CD14-positive monocyte (primary cell): ENCODE data around the gene PRKCA. TPM values are rescaled to one million over a fixed set of nuclear protein-coding genes. Genes with fewer than 3 reads are reported as not detected.

Source experiments
- DNase-seq, 3 donors: peaks; one replicate each; pipeline ENCODE4 v3.0.0-alpha.2; 2011 to 2022
- H2AFZ ChIP-seq: 2 replicates; pipeline ENCODE4 v1.6.0; 2012; ENCODE audit warnings: mild to moderate bottlenecking, low read depth, low read length, inconsistent platforms; ENCODE audit not compliant: insufficient read depth, poor library complexity, severe bottlenecking
- H3K27ac ChIP-seq, 2 donors: 1 replicate in 1 of 2; 2 replicates in 1 of 2; pipeline ENCODE4 v1.5.1; 2012 to 2013; ENCODE audit warnings: low read length in 2 of 2, control low read depth in 1 of 2, inconsistent platforms in 1 of 2, low read depth in 1 of 2, mild to moderate bottlenecking in 1 of 2
- H3K27me3 ChIP-seq, 2 donors: one replicate each; pipeline versions ENCODE4 v1.6.0 to v1.6.1; 2011 to 2013; ENCODE audit warnings: low read length in 2 of 2; ENCODE audit not compliant: control insufficient read depth in 2 of 2, insufficient read depth in 2 of 2
- H3K36me3 ChIP-seq, 2 donors: replicated peaks in 1 of 2; 1 replicate in 1 of 2; 2 replicates in 1 of 2; pipeline versions ENCODE4 v1.5.1 to v1.6.1; 2012 to 2013; ENCODE audit warnings: low read length in 2 of 2, control low read depth in 1 of 2, inconsistent platforms in 1 of 2, mild to moderate bottlenecking in 1 of 2; ENCODE audit not compliant: insufficient read depth in 2 of 2, control insufficient read depth in 1 of 2
- H3K4me1 ChIP-seq, 2 donors: 1 replicate in 1 of 2; 2 replicates in 1 of 2; pipeline versions ENCODE4 v1.5.1 to v1.6.1; 2012 to 2013; ENCODE audit warnings: low read length in 2 of 2, control low read depth in 1 of 2, inconsistent platforms in 1 of 2, mild to moderate bottlenecking in 1 of 2, moderate library complexity in 1 of 2; ENCODE audit not compliant: insufficient read depth in 2 of 2, control insufficient read depth in 1 of 2
- H3K4me2 ChIP-seq: replicated peaks from 2 replicates; pipeline ENCODE3; 2012; ENCODE audit warnings: low read length, moderate library complexity, mild to moderate bottlenecking; ENCODE audit not compliant: poor library complexity, severe bottlenecking; ENCODE audit errors: extremely low read depth
- H3K4me3 ChIP-seq, 3 experiments: fragments of 200-600 bp in 1 of 3; sonication (generic) in 1 of 3; replicated peaks in 1 of 3; 1 replicate in 2 of 3; 2 replicates in 1 of 3; pipeline ENCODE4 v1.5.1; 2011 to 2013; ENCODE audit warnings: low read length in 3 of 3, mild to moderate bottlenecking in 3 of 3, control low read depth in 2 of 3, low read depth in 2 of 3, inconsistent platforms in 1 of 3, moderate library complexity in 1 of 3
- H3K79me2 ChIP-seq: 2 replicates; pipeline ENCODE4 v1.6.0; 2012; ENCODE audit warnings: mild to moderate bottlenecking, control low read depth, inconsistent platforms, low read length, moderate library complexity; ENCODE audit not compliant: insufficient read depth
- H3K9ac ChIP-seq: 2 replicates; pipeline ENCODE4 v1.6.0; 2017; ENCODE audit warnings: low read length, mild to moderate bottlenecking; ENCODE audit not compliant: insufficient read depth, poor library complexity, severe bottlenecking
- H3K9me3 ChIP-seq, 2 donors: replicated peaks in 1 of 2; 1 replicate in 1 of 2; 2 replicates in 1 of 2; pipeline versions ENCODE4 v1.5.1 to v1.6.1; 2012 to 2013; ENCODE audit warnings: low read length in 2 of 2, control low read depth in 1 of 2; ENCODE audit not compliant: control insufficient read depth in 1 of 2, insufficient read depth in 1 of 2
- H4K20me1 ChIP-seq: 2 replicates; pipeline ENCODE4 v1.6.0; 2012; ENCODE audit warnings: mild to moderate bottlenecking, low read length, control low read depth, moderate library complexity; ENCODE audit not compliant: insufficient read depth
- H3K27ac Mint-ChIP-seq, 7 donors: one replicate each; pipeline ENCODE4 v1.8.0; 2020; ENCODE audit warnings: mild to moderate bottlenecking in 7 of 7, mixed read lengths in 7 of 7, moderate library complexity in 6 of 7, inconsistent platforms in 2 of 7
- H3K27me3 Mint-ChIP-seq, 3 donors: one replicate each; pipeline ENCODE4 v1.8.0; 2021 to 2022; ENCODE audit warnings: low read depth in 3 of 3, mild to moderate bottlenecking in 3 of 3, mixed read lengths in 3 of 3, moderate library complexity in 3 of 3, inconsistent platforms in 1 of 3
- H3K36me3 Mint-ChIP-seq, 2 donors: one replicate each; pipeline ENCODE4 v1.8.0; 2020; ENCODE audit warnings: mixed read lengths in 2 of 2, inconsistent platforms in 1 of 2, mild to moderate bottlenecking in 1 of 2
- H3K4me1 Mint-ChIP-seq: one replicate; pipeline ENCODE4 v1.8.0; 2020; ENCODE audit warnings: mild to moderate bottlenecking, mixed read lengths
- H3K4me3 Mint-ChIP-seq, 2 donors: one replicate each; pipeline ENCODE4 v1.8.0; 2020; ENCODE audit warnings: mild to moderate bottlenecking in 2 of 2, mixed read lengths in 2 of 2, moderate library complexity in 1 of 2
- H3K9me3 Mint-ChIP-seq, 7 donors: one replicate each; pipeline ENCODE4 v1.8.0; 2020 to 2022; ENCODE audit warnings: mixed read lengths in 7 of 7, mild to moderate bottlenecking in 6 of 7, moderate library complexity in 6 of 7, inconsistent platforms in 2 of 7
- WGBS: methylation state at CpG from one replicate; pipeline ENCODE4 v1.1.5; 2013; ENCODE audit warnings: missing lambda C conversion rate; ENCODE audit not compliant: insufficient coverage; 5-methylcytosine and 5-hydroxymethylcytosine counted together
- intact Hi-C, 2 donors: fragments of 100-400 bp; cut with micrococcal nuclease; formaldehyde crosslinking; loops; one replicate each; pipeline versions ENCODE4 v1.15.0 to v1.15.1; 2023
- polyA plus RNA-seq, 3 donors: library from polyadenylated mRNA; depleted of rRNA in 1 of 3; unstranded in 2 of 3; stranded (reverse) in 1 of 3; fragments of 300-500 nt in 2 of 3; fragments of >200 nt in 1 of 3; fragmentation: Illumina TruSeq in 2 of 3; gene quantifications; 1 replicate in 2 of 3; 2 replicates in 1 of 3; pipeline ENCODE4 v1.2.3, GENCODE V29; 2012 to 2021
- TF ChIP-seq, protein P1 (sequence below): fragments of 200-600 bp; IDR thresholded peaks from one replicate; pipeline ENCODE4 v1.8.0; 2022; ENCODE audit warnings: antibody characterized with exemption, mild to moderate bottlenecking

PRKCA gene
- polyA plus RNA-seq, 3 donors, result 0.22 to 7.1 (median 0.30) TPM

DNA sequence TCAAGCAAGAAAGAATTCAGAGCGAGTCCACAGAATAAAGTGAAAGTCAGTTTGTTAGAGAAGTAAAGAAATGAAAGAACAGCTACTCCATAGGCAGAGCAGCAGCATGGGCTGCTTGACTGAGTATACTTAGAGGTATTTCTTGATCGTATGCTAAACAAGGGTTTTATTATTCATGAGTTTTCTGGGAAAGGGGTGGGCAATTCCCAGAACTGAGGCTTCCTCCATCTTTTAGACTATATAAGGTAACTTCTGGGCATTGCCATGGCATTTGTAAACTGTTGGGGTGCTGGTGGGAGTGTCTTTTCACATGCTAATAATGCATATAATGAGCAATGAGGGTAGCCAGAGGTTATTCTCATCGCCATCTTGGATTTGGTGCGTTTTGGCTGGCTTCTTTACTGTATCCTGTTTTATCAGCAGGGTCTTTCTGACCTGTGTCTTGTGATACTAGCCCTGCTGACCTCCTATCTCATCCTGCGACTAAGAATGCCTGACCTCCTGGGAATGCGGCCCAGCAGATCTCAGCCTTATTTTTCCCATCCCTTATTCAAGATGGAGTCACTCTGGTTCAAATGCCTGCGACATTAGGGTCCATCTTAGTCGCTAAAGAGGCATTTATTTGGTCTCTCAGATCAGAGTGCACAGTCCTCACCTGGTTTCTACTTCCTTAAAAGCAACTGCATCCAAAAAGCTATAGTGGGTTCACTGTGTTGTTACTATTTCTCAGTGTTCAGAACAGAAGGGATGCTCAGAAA is 432.0 kb downstream of the PRKCA start:
- Histone ChIP-seq H3K9ac (no peak overlapping the region), H3K79me2 (no peaks in the 10 kb centered on the region), H4K20me1 (no peaks in the 10 kb centered on the region), H3K27me3 (no peaks in the 10 kb centered on the region), H3K4me2 (no peak overlapping the region), H3K36me3 (peaks cover 29 to 67% of the 10 kb centered on the region in 2 donors), H3K27ac (no peak overlapping the region), H2AFZ (no peak overlapping the region), H3K4me3 (no peak overlapping the region), H3K4me1 (no peaks in the 10 kb centered on the region), H3K9me3 (no peaks in the 10 kb centered on the region)
- TF ChIP-seq, protein P1, sequence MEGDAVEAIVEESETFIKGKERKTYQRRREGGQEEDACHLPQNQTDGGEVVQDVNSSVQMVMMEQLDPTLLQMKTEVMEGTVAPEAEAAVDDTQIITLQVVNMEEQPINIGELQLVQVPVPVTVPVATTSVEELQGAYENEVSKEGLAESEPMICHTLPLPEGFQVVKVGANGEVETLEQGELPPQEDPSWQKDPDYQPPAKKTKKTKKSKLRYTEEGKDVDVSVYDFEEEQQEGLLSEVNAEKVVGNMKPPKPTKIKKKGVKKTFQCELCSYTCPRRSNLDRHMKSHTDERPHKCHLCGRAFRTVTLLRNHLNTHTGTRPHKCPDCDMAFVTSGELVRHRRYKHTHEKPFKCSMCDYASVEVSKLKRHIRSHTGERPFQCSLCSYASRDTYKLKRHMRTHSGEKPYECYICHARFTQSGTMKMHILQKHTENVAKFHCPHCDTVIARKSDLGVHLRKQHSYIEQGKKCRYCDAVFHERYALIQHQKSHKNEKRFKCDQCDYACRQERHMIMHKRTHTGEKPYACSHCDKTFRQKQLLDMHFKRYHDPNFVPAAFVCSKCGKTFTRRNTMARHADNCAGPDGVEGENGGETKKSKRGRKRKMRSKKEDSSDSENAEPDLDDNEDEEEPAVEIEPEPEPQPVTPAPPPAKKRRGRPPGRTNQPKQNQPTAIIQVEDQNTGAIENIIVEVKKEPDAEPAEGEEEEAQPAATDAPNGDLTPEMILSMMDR, result no peak
- peaks cover 0 to 2% (median 0%) of the 10 kb centered on the region in 7 donors for H3K9me3 Mint-ChIP-seq
- DNase-seq, result no peak
- H3K27me3 Mint-ChIP-seq, result peaks cover 0 to 2% (median 0%) of the 10 kb centered on the region in 3 donors
- peaks cover 55 to 77% of the 10 kb centered on the region in 2 donors for H3K36me3 Mint-ChIP-seq
- H3K4me3 Mint-ChIP-seq, result no peak overlapping the region
- intact Hi-C loops, result no loop called here
- 90% methylated on average over 6 of the region's 8 CpGs for WGBS
- peak overlapping the region in 1 of 7 donors; percentile 43 for H3K27ac Mint-ChIP-seq
- no peaks in the 10 kb centered on the region for H3K4me1 Mint-ChIP-seq

DNA sequence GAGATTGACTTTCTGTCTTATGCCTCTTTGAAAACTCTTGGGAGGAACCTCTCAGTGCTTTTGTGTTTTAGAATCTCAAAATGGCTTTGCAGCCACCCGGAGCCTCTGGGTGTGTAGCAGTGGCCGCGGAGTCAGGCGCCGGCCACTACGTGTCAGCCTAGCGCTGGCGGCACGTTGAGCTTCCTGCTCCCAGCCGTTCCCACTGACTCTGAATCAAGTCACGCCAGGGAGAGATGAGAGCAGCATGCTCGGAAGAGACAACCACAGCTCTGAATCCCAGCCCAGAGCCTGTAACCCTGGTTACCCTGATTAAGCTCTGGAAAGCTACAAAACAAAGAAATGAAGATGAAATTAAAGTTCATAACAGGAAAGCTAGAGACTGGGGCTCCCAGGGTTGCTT is 435.1 kb downstream of the PRKCA start:
- no peak overlapping the region for H3K27ac Mint-ChIP-seq
- peaks cover 77 to 94% of the 10 kb centered on the region in 2 donors for H3K36me3 Mint-ChIP-seq
- no peak overlapping the region for H3K27ac ChIP-seq
- no peak overlapping the region for H2AFZ ChIP-seq
- no peaks in the 10 kb centered on the region for H3K4me1 Mint-ChIP-seq
- no peak overlapping the region for H3K4me3 Mint-ChIP-seq
- DNase-seq, result no peak
- H3K9ac ChIP-seq, result no peak overlapping the region
- H3K36me3 ChIP-seq, result peaks cover 35 to 92% of the 10 kb centered on the region in 2 donors
- peaks cover 0 to 2% (median 0%) of the 10 kb centered on the region in 7 donors for H3K9me3 Mint-ChIP-seq
- H3K79me2 ChIP-seq, result no peaks in the 10 kb centered on the region
- H3K4me3 ChIP-seq, result no peak overlapping the region
- H3K4me2 ChIP-seq, result no peak overlapping the region
- H3K27me3 Mint-ChIP-seq, result peaks cover 0 to 2% (median under 1%) of the 10 kb centered on the region in 3 donors
- no peaks in the 10 kb centered on the region for H4K20me1 ChIP-seq
- intact Hi-C loops, result no loop called here
- H3K27me3 ChIP-seq, result no peaks in the 10 kb centered on the region
- TF ChIP-seq, protein P1, result no peak
- no peaks in the 10 kb centered on the region for H3K9me3 ChIP-seq
- H3K4me1 ChIP-seq, result no peaks in the 10 kb centered on the region
- WGBS, result 61% methylated on average over 12 of the region's 12 CpGs
